Neutrophil (primary cell): ENCODE data around the gene MRPL47.
A peak's percentile ranks its signal among the peaks of the same experiment; 100 is the strongest.
"Not testable (repeated sequence)": the region's sequence is repeated elsewhere in the genome, so short reads cannot be mapped to it uniquely, and the experiment has no call there.

ENCODE experiments used
- H3K27ac ChIP-seq: fragments of 200-600 bp; sonication (generic); 2 replicates; pipeline ENCODE4 v1.5.1; 2016; ENCODE audit warnings: mild to moderate bottlenecking, moderate library complexity
- H3K27me3 ChIP-seq: fragments of 200-600 bp; sonication (generic); 2 replicates; pipeline ENCODE4 v1.6.0; 2016; ENCODE audit warnings: mild to moderate bottlenecking
- H3K36me3 ChIP-seq: fragments of 200-600 bp; sonication (generic); 2 replicates; pipeline ENCODE4 v1.5.1; 2017
- H3K4me1 ChIP-seq, 2 experiments: fragments of 200-600 bp in 1 of 2; sonication (generic) in 1 of 2; 1 replicate in 1 of 2; 2 replicates in 1 of 2; pipeline versions ENCODE4 v1.5.1 to v1.6.1; 2013 to 2016; ENCODE audit warnings: low read depth in 1 of 2, low read length in 1 of 2, mild to moderate bottlenecking in 1 of 2, moderate library complexity in 1 of 2; ENCODE audit not compliant: control insufficient read depth in 1 of 2, insufficient read depth in 1 of 2
- H3K4me3 ChIP-seq, 2 experiments: fragments of 200-600 bp in 1 of 2; sonication (generic) in 1 of 2; 1 replicate in 1 of 2; 2 replicates in 1 of 2; pipeline ENCODE4 v1.5.1; 2013 to 2016; ENCODE audit warnings: low read depth in 1 of 2, low read length in 1 of 2, mild to moderate bottlenecking in 1 of 2, moderate library complexity in 1 of 2
- H3K9me3 ChIP-seq: fragments of 200-600 bp; sonication (generic); 2 replicates; pipeline ENCODE4 v1.5.1; 2016
- CTCF ChIP-seq: fragments of 200-600 bp; sonication (generic); IDR thresholded peaks from 2 replicates; pipeline ENCODE4 v1.5.1; 2016; ENCODE audit warnings: antibody characterized with exemption

MRPL47 gene

GRCh38 chr3:179604321-179605078, at the start of gene MRPL47, which contains the start of gene NDUFB5:
Gene MRPL47 (minus strand): TSS chr3:179604638. CDS start chr3:179604624, 14 bp downstream.
Gene NDUFB5 (plus strand): TSS chr3:179604794. CDS start chr3:179604816, 22 bp downstream.
- H3K36me3 ChIP-seq: peaks cover 27% of the 10 kb centered on the region
- peak within 1 kb of the TSS; percentile 87 for H3K27ac ChIP-seq
- peak within 1 kb of the TSS; percentile 76 to 77 for H3K4me3 ChIP-seq
- peaks cover 13 to 20% of the 10 kb centered on the region in 2 experiments for H3K4me1 ChIP-seq
- no peak for TF ChIP-seq CTCF
- no peaks in the 10 kb centered on the region for H3K9me3 ChIP-seq
- H3K27me3 ChIP-seq: no peaks in the 10 kb centered on the region

GRCh38 chr3:179653096-179653797, 48.8 kb upstream of the MRPL47 start:
- no peak for TF ChIP-seq CTCF
- no peaks in the 10 kb centered on the region for H3K36me3 ChIP-seq
- peaks cover 60% of the 10 kb centered on the region for H3K27me3 ChIP-seq
- H3K4me1 ChIP-seq: peaks cover 18 to 20% of the 10 kb centered on the region in 2 experiments
- H3K27ac ChIP-seq: no peak overlapping the region
- H3K9me3 ChIP-seq: no peaks in the 10 kb centered on the region
- peak overlapping the region; percentile 46 to 59 for H3K4me3 ChIP-seq

DNA sequence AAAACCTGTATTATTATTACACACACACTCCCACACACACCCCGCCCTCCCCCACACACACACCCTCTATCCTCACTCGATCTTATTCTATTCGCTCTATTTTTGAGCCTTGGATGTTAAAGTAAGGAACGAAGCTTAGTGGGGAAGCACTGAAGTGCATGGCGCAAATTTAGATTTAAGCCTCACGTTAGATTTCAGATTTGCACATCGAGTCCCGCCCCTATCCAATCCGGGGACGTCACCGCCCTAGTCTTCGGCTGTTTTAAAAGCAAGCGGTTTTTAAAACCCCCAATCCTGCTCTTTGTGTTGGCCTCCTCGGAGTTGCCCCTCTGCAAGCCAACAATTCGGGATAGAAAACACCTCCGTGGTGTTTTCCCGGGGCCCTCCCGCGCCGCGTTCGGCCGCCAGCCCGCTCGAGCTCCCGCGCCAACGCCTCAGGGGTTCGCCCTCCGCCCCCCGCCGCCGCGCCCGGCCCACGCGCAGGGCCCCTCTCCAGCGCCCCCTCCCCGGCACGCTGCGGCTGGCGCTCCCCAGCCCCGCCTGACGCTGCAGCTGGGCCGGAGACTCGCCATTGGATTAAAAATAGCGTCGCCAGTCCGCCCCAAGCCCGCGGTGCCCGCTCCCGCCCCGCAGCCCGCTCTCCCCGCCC, 48.1 kb upstream of the MRPL47 start, which contains the start of gene USP13:
USP13 (plus strand) TSS at position 594 of the 649 bp plus-strand sequence. CDS start 186 bp downstream, outside the sequence.
- TF ChIP-seq CTCF: no peak
- no peaks in the 10 kb centered on the region for H3K9me3 ChIP-seq
- peaks cover 60% of the 10 kb centered on the region for H3K27me3 ChIP-seq
- H3K4me1 ChIP-seq: peaks cover 18 to 20% of the 10 kb centered on the region in 2 experiments
- H3K4me3 ChIP-seq: peak within 1 kb of the TSS; percentile 46 to 59
- no peaks in the 10 kb centered on the region for H3K36me3 ChIP-seq
- no peak within 1 kb of the TSS for H3K27ac ChIP-seq

GRCh38 chr3:179651687-179652446, 47.4 kb upstream of the MRPL47 start:
- Histone ChIP-seq H3K9me3 (no peaks in the 10 kb centered on the region), H3K27me3 (peaks cover 60% of the 10 kb centered on the region), H3K4me1 (peaks cover 18 to 20% of the 10 kb centered on the region in 2 experiments), H3K27ac (no peak overlapping the region), H3K36me3 (no peaks in the 10 kb centered on the region), H3K4me3 (peak overlapping the region; percentile 36 to 49)
- TF ChIP-seq CTCF: no peak

DNA sequence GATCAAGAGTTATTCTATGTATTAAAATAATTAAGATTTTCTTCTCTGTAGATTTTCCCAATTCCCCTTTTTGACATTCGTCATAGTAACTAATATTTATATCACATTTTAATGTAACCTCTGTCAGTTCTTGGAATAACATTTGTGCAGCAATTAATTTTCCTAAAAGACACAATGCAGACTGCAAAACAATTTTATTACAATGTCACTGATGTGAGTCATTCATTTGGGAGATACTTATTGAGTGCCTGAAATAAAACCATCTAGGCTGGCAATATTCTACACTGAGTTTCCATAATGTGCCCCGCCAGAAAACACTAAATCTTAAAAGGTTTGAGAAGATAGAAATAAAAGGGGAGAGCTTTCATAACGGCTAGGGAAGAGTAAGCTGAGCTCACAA, 41.7 kb upstream of the MRPL47 start:
- Histone ChIP-seq H3K27ac (no peak overlapping the region), H3K9me3 (no peaks in the 10 kb centered on the region), H3K4me1 (no peaks in the 10 kb centered on the region), H3K4me3 (no peak overlapping the region), H3K36me3 (no peaks in the 10 kb centered on the region), H3K27me3 (peaks cover 12% of the 10 kb centered on the region)
- no peak for TF ChIP-seq CTCF

- H3K36me3 ChIP-seq, H3K4me1 ChIP-seq, H3K27ac ChIP-seq, H3K9me3 ChIP-seq, H3K4me3 ChIP-seq, H3K27me3 ChIP-seq: not testable (repeated sequence)
Observed at GRCh38 chr3:179643837-179644236, 39.4 kb upstream of the MRPL47 start.
